ENCODE results near the gene WASHC3. TPM values are rescaled to one million over a fixed set of nuclear protein-coding genes. Genes with fewer than 3 reads are reported as not detected.

Gene WASHC3
- total RNA-seq, 1 donor from 2014 or later: 37.2 TPM

DNA sequence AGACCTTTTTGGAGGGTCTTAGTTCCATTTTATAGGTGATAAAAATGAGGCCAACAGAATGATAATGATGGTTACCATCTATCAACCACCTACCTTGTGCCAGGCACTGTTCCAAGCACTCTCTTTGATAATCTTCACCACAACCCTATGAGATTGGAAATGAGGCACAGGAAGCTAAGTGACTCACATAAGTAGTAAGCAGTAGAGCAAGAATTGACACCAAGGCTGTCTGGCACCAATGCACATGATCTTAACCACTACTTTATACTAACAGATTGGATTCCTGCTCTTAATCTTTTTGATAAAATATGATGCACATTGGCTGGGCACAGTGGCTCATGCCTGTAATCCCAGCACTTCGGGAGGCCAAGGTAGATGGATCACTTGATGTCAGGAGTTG is 93.0 kb downstream of the WASHC3 start:
- TF ChIP-seq, protein P1, sequence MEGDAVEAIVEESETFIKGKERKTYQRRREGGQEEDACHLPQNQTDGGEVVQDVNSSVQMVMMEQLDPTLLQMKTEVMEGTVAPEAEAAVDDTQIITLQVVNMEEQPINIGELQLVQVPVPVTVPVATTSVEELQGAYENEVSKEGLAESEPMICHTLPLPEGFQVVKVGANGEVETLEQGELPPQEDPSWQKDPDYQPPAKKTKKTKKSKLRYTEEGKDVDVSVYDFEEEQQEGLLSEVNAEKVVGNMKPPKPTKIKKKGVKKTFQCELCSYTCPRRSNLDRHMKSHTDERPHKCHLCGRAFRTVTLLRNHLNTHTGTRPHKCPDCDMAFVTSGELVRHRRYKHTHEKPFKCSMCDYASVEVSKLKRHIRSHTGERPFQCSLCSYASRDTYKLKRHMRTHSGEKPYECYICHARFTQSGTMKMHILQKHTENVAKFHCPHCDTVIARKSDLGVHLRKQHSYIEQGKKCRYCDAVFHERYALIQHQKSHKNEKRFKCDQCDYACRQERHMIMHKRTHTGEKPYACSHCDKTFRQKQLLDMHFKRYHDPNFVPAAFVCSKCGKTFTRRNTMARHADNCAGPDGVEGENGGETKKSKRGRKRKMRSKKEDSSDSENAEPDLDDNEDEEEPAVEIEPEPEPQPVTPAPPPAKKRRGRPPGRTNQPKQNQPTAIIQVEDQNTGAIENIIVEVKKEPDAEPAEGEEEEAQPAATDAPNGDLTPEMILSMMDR (IDR thresholded peaks at IDR 0.05; ENCODE audit: borderline replicate concordance): no peak
- H3K9me3 ChIP-seq (replicated peaks): peaks cover 22% of the 10 kb centered on the region
- no peaks in the 10 kb centered on the region for H3K27me3 ChIP-seq (ENCODE audit: low read depth)
- intact Hi-C loops (cut with micrococcal nuclease): no loop called here
- no peak overlapping the region for H3K27ac ChIP-seq (replicated peaks)
- no peak overlapping the region for H3K4me3 ChIP-seq
- H3K36me3 ChIP-seq: no peaks in the 10 kb centered on the region
- H3K4me1 ChIP-seq: no peaks in the 10 kb centered on the region
- no peak for DNase-seq

DNA sequence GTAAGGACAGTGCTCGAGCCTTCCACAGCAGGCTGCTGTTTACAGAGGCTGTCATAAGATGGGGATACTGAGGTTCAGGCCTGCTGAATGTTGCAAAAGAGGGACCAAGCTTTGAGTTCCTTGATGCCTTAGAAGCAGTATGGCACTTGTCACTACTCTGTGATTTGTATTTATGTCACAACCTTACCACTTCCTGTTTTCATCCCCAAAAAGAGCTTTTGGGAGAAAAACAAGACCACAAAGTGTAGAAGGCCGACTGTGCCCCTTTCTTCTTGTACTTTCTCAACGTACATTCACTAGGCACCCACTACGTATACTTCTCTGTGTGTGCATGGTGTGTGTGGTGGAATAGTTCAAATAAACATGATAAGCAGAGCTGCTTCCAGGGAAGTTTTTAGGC is 94.3 kb downstream of the WASHC3 start:
- H3K4me3 ChIP-seq: no peak overlapping the region
- no peak for DNase-seq
- no peaks in the 10 kb centered on the region for H3K36me3 ChIP-seq
- H3K27me3 ChIP-seq (ENCODE audit: low read depth): no peaks in the 10 kb centered on the region
- no peak overlapping the region for H3K27ac ChIP-seq (replicated peaks)
- TF ChIP-seq, protein P1 (IDR thresholded peaks at IDR 0.05; ENCODE audit: borderline replicate concordance): no peak
- no peaks in the 10 kb centered on the region for H3K4me1 ChIP-seq
- H3K9me3 ChIP-seq (replicated peaks): peaks cover 22% of the 10 kb centered on the region
- intact Hi-C loops (cut with micrococcal nuclease): no loop called here

DNA sequence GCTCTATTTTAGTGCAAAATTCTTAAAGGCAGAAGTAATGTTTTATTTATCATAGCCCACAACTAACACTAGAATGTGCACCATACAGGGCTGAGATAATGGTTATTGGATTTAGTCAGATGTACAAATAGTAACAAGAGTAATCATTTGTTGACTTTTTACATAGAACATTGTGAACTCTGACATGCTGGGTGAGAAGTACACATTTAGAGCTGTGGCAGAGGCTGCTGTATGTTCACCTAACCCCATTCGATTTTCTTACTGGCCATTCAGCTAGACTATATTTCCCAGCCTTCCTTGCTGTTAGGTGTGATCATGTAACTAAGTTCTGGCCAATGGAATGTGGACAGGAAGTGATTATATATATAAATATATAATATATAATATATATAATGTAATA is 95.3 kb downstream of the WASHC3 start:
- Histone ChIP-seq H3K9me3 (replicated peaks) (peaks cover 17% of the 10 kb centered on the region), H3K27ac (replicated peaks) (no peak overlapping the region), H3K4me3 (no peak overlapping the region), H3K4me1 (no peaks in the 10 kb centered on the region), H3K27me3 (ENCODE audit: low read depth) (no peaks in the 10 kb centered on the region), H3K36me3 (no peaks in the 10 kb centered on the region)
- no peak for DNase-seq
- intact Hi-C loops (cut with micrococcal nuclease): no loop called here
- TF ChIP-seq, protein P1 (IDR thresholded peaks at IDR 0.05; ENCODE audit: borderline replicate concordance): no peak

- DNase-seq: no peak
- no peak overlapping the region for H3K27ac ChIP-seq (replicated peaks)
- no peaks in the 10 kb centered on the region for H3K36me3 ChIP-seq
- no peaks in the 10 kb centered on the region for H3K4me1 ChIP-seq
- TF ChIP-seq, protein P1 (IDR thresholded peaks at IDR 0.05; ENCODE audit: borderline replicate concordance): no peak
- no peaks in the 10 kb centered on the region for H3K27me3 ChIP-seq (ENCODE audit: low read depth)
- peaks cover 16% of the 10 kb centered on the region for H3K9me3 ChIP-seq (replicated peaks)
- intact Hi-C loops (cut with micrococcal nuclease): no loop called here
- no peak overlapping the region for H3K4me3 ChIP-seq
Observed at GRCh38 chr12:101963697-101964096, 98.1 kb downstream of the WASHC3 start.

Other genes with a start within 250 kb of the WASHC3 start
- 55.2 TPM for gene GNPTAB, start 231.0 kb downstream of the WASHC3 start, total RNA-seq
- 5.3 TPM for gene DRAM1, start 184.4 kb downstream of the WASHC3 start, total RNA-seq
- gene NUP37, start 58.1 kb upstream of the WASHC3 start, total RNA-seq: 20.6 TPM
- gene PARPBP, start 58.2 kb upstream of the WASHC3 start, total RNA-seq: 0.33 TPM
- gene PMCH, start 135.8 kb upstream of the WASHC3 start, total RNA-seq: not detected

All from left ventricle myocardium inferior (tissue), 1 donor.